GM12878 (cell line): Measurements from ENCODE around the gene TBRG4. TPM values are rescaled to one million over a fixed set of nuclear protein-coding genes. Genes with fewer than 3 reads are reported as not detected.

Source experiments
- ATAC-seq: fragments of 200-7000 bp; cut with Tn5 transposase; 3 replicates; pipeline ENCODE4 v1.9.1; 2020; ENCODE audit warnings: mild to moderate bottlenecking, moderate library complexity
- BruUV-seq: library from RNA; stranded (reverse); fragments of 400-500 nt; replicated peaks from 2 replicates; lab custom pipeline; 2021; lab: Mats Ljungman, UMichigan
- CTCF ChIA-PET: fragments of 300-600 bp; sonication (Branson Sonifier 250); formaldehyde crosslinking; extraction: SDS; loops from one replicate; lab custom pipeline; 2021; ENCODE audit warnings: inconsistent platforms; lab: Yijun Ruan, JAX
- POLR2A ChIA-PET: fragments of 350-600 bp; formaldehyde crosslinking; extraction: SDS; loops from one replicate; lab custom pipeline; 2021; ENCODE audit warnings: inconsistent platforms; lab: Charles Lee
- RAD21 ChIA-PET: fragments of 300-600 bp; sonication (Branson Sonifier 250); formaldehyde crosslinking; loops from one replicate; lab custom pipeline; 2023; ENCODE audit warnings: antibody characterized with exemption; ENCODE audit not compliant: unreplicated experiment; lab: Charles Lee
- SMC1A ChIA-PET: fragments of 300-600 bp; sonication (Branson Sonifier 250); formaldehyde crosslinking; loops from one replicate; lab custom pipeline; 2023; ENCODE audit not compliant: unreplicated experiment, uncharacterized antibody; lab: Charles Lee
- DNase-seq: peaks from one replicate; pipeline ENCODE4 v3.0.0-alpha.2; 2011; ENCODE audit warnings: low read depth, low spot score
- FAIRE-seq: peaks from 3 replicates; lab custom pipeline; 2011; peaks lifted over from hg19 to GRCh38; lab: Jason Lieb, UNC
- H2AFZ ChIP-seq: 2 replicates; pipeline ENCODE4 v1.6.0; 2011; ENCODE audit warnings: low read depth, low read length, control low read depth; ENCODE audit not compliant: control insufficient read depth
- H3K27ac ChIP-seq: 2 replicates; pipeline ENCODE4 v1.5.1; 2011; ENCODE audit warnings: control low read depth; ENCODE audit not compliant: control insufficient read depth, insufficient read depth
- H3K27me3 ChIP-seq, 2 experiments: replicated peaks in 1 of 2; 2 replicates each; pipeline versions ENCODE4 v1.6.0 to v1.6.1; 2011; ENCODE audit warnings: low read length in 1 of 2; ENCODE audit not compliant: control insufficient read depth in 2 of 2, insufficient read depth in 2 of 2
- H3K36me3 ChIP-seq, 2 experiments: 2 replicates each; pipeline ENCODE4 v1.5.1; 2011; ENCODE audit warnings: low read length in 1 of 2; ENCODE audit not compliant: control insufficient read depth in 2 of 2, insufficient read depth in 2 of 2
- H3K4me1 ChIP-seq: 2 replicates; pipeline ENCODE4 v1.6.1; 2011; ENCODE audit warnings: mild to moderate bottlenecking, low read length, moderate library complexity, mixed read lengths; ENCODE audit not compliant: control insufficient read depth, insufficient read depth
- H3K4me2 ChIP-seq: 2 replicates; pipeline ENCODE4 v1.6.0; 2011; ENCODE audit warnings: control low read depth; ENCODE audit not compliant: control insufficient read depth, insufficient read depth
- H3K4me3 ChIP-seq: fragments of 200-600 bp; sonication (generic); 2 replicates; pipeline ENCODE4 v1.5.1; 2016
- H3K79me2 ChIP-seq: 2 replicates; pipeline ENCODE4 v1.6.0; 2011; ENCODE audit warnings: low read length; ENCODE audit not compliant: control insufficient read depth, insufficient read depth
- H3K9ac ChIP-seq: 2 replicates; pipeline ENCODE4 v1.8.0; 2011; ENCODE audit warnings: low read length, control low read depth, mixed read lengths; ENCODE audit not compliant: control insufficient read depth, insufficient read depth
- H3K9me3 ChIP-seq: replicated peaks from 3 replicates; pipeline ENCODE4 v1.5.1; 2011; ENCODE audit warnings: mild to moderate bottlenecking, low read length; ENCODE audit not compliant: control insufficient read depth, insufficient read depth
- H4K20me1 ChIP-seq: 2 replicates; pipeline ENCODE4 v1.6.0; 2011; ENCODE audit not compliant: control insufficient read depth, insufficient read depth
- ATF2 ChIP-seq: IDR thresholded peaks from 2 replicates; pipeline ENCODE4 v1.6.1; 2012; ENCODE audit warnings: low read length, inconsistent platforms
- ATF7 ChIP-seq: fragments of 450-650 bp; IDR thresholded peaks from 2 replicates; pipeline ENCODE4 v1.6.1; 2016; ENCODE audit warnings: low read depth, mild to moderate bottlenecking
- CBX3 ChIP-seq: fragments of 200-600 bp; sonication (generic); IDR thresholded peaks from 2 replicates; pipeline ENCODE4 v1.6.1; 2016; ENCODE audit warnings: low read depth, borderline replicate concordance
- HCFC1 ChIP-seq: fragments of 150-350 bp; IDR thresholded peaks from 2 replicates; pipeline ENCODE4 v1.6.1; 2014; ENCODE audit warnings: low read length
- IRF3 ChIP-seq: fragments of 450-650 bp; IDR thresholded peaks from 2 replicates; pipeline ENCODE4 v1.6.1; 2014; ENCODE audit warnings: mild to moderate bottlenecking
- MAX ChIP-seq: IDR thresholded peaks from 2 replicates; pipeline ENCODE4 v1.6.1; 2012; ENCODE audit warnings: low read depth, low read length, improper control_type of control experiment
- TAF1 ChIP-seq: IDR thresholded peaks from 2 replicates; pipeline ENCODE4 v1.6.1; 2011; ENCODE audit warnings: mild to moderate bottlenecking, low read depth, low read length, borderline replicate concordance
- WGBS: methylation state at CpG from one replicate; pipeline ENCODE4 v1.1.6; 2016; ENCODE audit warnings: low lambda C conversion rate; ENCODE audit not compliant: insufficient replicate concordance, insufficient coverage; ENCODE audit errors: missing lambda C conversion rate; 5-methylcytosine and 5-hydroxymethylcytosine counted together
- in situ Hi-C: fragments of 300-500 bp; cut with MboI; formaldehyde crosslinking; loops from 9 replicates; pipeline ENCODE4 v1.14.3; 2018; ENCODE audit warnings: mixed read lengths
- intact Hi-C: fragments of 100-400 bp; cut with micrococcal nuclease; formaldehyde crosslinking; loops from one replicate; pipeline ENCODE4 v1.14.2; 2022; ENCODE audit not compliant: unreplicated experiment
- polyA plus RNA-seq, 11 experiments: library from polyadenylated mRNA; depleted of rRNA in 4 of 11; unstranded in 6 of 11; stranded (reverse) in 5 of 11; fragments of >200 nt; fragmentation: Nextera tagmentation in 4 of 11; fragmentation: Illumina TruSeq in 1 of 11; extraction: Ambion mirVana in 4 of 11; extraction: Trizol in 1 of 11; gene quantifications; 1 replicate in 1 of 11; 2 replicates in 10 of 11; pipeline versions ENCODE4 v1.2.1 to v1.2.3, GENCODE V29; 2011 to 2016; ENCODE audit warnings: inconsistent platforms in 2 of 11, missing spikeins in 2 of 11, low read depth in 1 of 11
- total RNA-seq, 4 experiments: library from RNA; depleted of rRNA in 3 of 4; stranded (reverse); fragments of >200 nt in 3 of 4; fragmentation: Illumina TruSeq in 1 of 4; extraction: Trizol in 1 of 4; gene quantifications; 2 replicates each; pipeline versions ENCODE4 v1.2.1 to v1.2.3, GENCODE V29; 2013 to 2021

Gene TBRG4
- total and polyA plus RNA-seq, 10 of the 15 experiments (the other 5 are each of a cell fraction or from before 2014, with no cell fraction given), result 8.4 to 130 (median 118) TPM

DNA sequence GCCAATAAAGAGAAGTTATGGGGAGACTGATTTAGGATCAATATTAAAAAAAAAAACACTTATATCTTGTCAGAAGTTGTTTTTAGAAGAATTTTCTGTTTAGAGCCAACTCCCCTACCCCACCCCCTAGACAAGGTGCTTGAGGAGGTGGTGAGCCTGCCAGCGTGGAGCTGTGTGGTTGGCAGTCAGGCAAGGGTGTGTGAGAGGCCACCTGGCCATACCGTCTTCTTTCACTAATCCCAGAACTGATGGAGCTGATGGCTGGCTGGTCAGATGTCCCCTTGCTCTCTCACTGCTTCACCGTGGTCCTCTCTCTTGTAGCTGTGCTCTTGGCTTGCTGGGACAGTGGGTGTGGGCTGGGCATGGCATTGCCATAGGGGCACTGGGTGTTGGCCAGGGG, 57.1 kb downstream of the TBRG4 start:
- DNase-seq (no peak), ATAC-seq (no peak), FAIRE-seq (no peak)
- H2AFZ ChIP-seq, result no peak overlapping the region
- BruUV-seq, result no TSS peak
- H3K4me1 ChIP-seq, result no peaks in the 10 kb centered on the region
- ChIA-PET CTCF (no interaction called here), POLR2A (interaction anchor here (0.5 kb wide), 2 partner anchors 88 to 166 kb away, joined by 4 to 7 read pairs; no protein-coding TSS in a partner anchor), RAD21 (no interaction called here), SMC1A (interaction anchor here (1.4 to 1.8 kb wide), 2 partner anchors 27 to 81 kb away, joined by 3 to 5 read pairs; no protein-coding TSS in a partner anchor)
- H3K9ac ChIP-seq, result no peak overlapping the region
- H3K27ac ChIP-seq, result no peak overlapping the region
- H3K4me2 ChIP-seq, result no peak overlapping the region
- intact Hi-C loops (no loop called here), in situ Hi-C loops (no loop called here)
- H3K36me3 ChIP-seq, result peaks cover 0 to 8% of the 10 kb centered on the region in 2 experiments; a peak in 1 of 4 replicates
- H3K9me3 ChIP-seq, result no peaks in the 10 kb centered on the region
- H4K20me1 ChIP-seq, result no peaks in the 10 kb centered on the region; the same call in 1 of the 2 replicates
- H3K4me3 ChIP-seq, result no peak overlapping the region
- peaks cover 3% of the 10 kb centered on the region for H3K79me2 ChIP-seq
- H3K27me3 ChIP-seq, result no peaks in the 10 kb centered on the region
- WGBS, result 95% methylated on average over 3 of the region's 3 CpGs
- TF ChIP-seq ATF2 (no peak), MAX (no peak), IRF3 (no peak), TAF1 (no peak), ATF7 (no peak), CBX3 (no peak), HCFC1 (no peak)
